ENCODE results near the gene RBFOX2. TPM values are rescaled to one million over a fixed set of nuclear protein-coding genes. Genes with fewer than 3 reads are reported as not detected.

RBFOX2 gene
- total and polyA plus RNA-seq, 2 experiments from 2014 or later = 88.8 to 131 TPM

DNA sequence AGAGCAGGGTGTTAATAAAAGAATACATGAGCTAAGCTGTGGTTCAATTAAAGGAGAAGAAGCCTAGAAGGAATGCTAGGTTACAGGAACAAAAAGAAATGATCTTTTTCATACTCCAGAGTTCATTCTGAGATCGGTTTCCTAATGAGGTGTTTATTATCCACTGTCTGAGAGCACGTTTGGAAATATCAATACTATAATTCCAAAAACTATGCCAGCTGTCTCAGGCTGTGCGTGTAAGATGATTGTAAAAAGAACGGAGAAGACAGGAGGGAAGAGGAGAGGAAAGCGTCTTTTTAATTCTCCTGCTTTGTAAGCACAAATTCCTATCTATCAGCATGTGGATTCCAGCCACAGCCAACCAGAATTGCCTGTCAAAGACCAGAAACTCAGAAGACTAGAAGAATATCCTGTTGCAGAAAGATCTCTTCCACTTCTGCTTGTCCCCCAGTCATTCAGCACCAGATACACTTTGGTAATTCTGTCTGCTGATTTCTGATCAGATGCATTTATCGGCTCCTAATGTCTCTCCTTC is 285.2 kb downstream of the RBFOX2 start:
- Histone ChIP-seq H2AFZ (no peak overlapping the region), H3K4me2 (no peak overlapping the region), H3K4me3 (no peak overlapping the region), H3K4me1 (ENCODE audit: insufficient read depth) (peaks cover 31% of the 10 kb centered on the region), H3K27me3 (ENCODE audit: insufficient read depth) (no peaks in the 10 kb centered on the region), H3K9me2 (ENCODE audit: insufficient read depth) (no peaks in the 10 kb centered on the region), H3F3A (replicated peaks; ENCODE audit: low read depth) (no peaks in the 10 kb centered on the region), H3K36me3 (ENCODE audit: insufficient read depth) (no peaks in the 10 kb centered on the region), H3K27ac (ENCODE audit: low read depth) (no peak overlapping the region), H4K20me1 (replicated peaks; ENCODE audit: insufficient read depth) (0 out of 2 replicates have a peak, but pooled peaks cover 4% of the 10 kb centered on the region), H3K79me2 (replicated peaks; ENCODE audit: insufficient read depth) (0 out of 2 replicates have a peak, but pooled peaks cover 3% of the 10 kb centered on the region)
- H3K4me1 Mint-ChIP-seq = peaks cover 59% of the 10 kb centered on the region
- no peak overlapping the region for H3K4me3 Mint-ChIP-seq
- ATAC-seq (no peak), DNase-seq (ENCODE audit: low spot score) (peak; percentile 37)
- peaks cover 5% of the 10 kb centered on the region for H3K27me3 Mint-ChIP-seq (ENCODE audit: insufficient read depth, low read depth, poor library complexity)
- no peaks in the 10 kb centered on the region for H3K9me3 Mint-ChIP-seq
- H3K36me3 Mint-ChIP-seq (ENCODE audit: low read depth) = peaks cover 29% of the 10 kb centered on the region
- TF ChIP-seq CREB1 (CRISPR knock-in tag; IDR thresholded peaks at IDR 0.05; ENCODE audit: low read depth) = no peak
- no peak for TF ChIP-seq ZNF331 (CRISPR knock-in tag; IDR thresholded peaks at IDR 0.05; ENCODE audit: low read depth)
- TF ChIP-seq EZH2 (IDR thresholded peaks at IDR 0.05; ENCODE audit: low read depth, unreplicated experiment) = no peak
- TF ChIP-seq EZH2phosphoT487 (IDR thresholded peaks at IDR 0.05; ENCODE audit: unreplicated experiment) = no peak
- no peak for TF ChIP-seq JUNB (IDR thresholded peaks at IDR 0.05; ENCODE audit: unreplicated experiment)
- TF ChIP-seq NANOG (IDR thresholded peaks at IDR 0.05; ENCODE audit: borderline replicate concordance) = no peak
- TF ChIP-seq, protein P1, sequence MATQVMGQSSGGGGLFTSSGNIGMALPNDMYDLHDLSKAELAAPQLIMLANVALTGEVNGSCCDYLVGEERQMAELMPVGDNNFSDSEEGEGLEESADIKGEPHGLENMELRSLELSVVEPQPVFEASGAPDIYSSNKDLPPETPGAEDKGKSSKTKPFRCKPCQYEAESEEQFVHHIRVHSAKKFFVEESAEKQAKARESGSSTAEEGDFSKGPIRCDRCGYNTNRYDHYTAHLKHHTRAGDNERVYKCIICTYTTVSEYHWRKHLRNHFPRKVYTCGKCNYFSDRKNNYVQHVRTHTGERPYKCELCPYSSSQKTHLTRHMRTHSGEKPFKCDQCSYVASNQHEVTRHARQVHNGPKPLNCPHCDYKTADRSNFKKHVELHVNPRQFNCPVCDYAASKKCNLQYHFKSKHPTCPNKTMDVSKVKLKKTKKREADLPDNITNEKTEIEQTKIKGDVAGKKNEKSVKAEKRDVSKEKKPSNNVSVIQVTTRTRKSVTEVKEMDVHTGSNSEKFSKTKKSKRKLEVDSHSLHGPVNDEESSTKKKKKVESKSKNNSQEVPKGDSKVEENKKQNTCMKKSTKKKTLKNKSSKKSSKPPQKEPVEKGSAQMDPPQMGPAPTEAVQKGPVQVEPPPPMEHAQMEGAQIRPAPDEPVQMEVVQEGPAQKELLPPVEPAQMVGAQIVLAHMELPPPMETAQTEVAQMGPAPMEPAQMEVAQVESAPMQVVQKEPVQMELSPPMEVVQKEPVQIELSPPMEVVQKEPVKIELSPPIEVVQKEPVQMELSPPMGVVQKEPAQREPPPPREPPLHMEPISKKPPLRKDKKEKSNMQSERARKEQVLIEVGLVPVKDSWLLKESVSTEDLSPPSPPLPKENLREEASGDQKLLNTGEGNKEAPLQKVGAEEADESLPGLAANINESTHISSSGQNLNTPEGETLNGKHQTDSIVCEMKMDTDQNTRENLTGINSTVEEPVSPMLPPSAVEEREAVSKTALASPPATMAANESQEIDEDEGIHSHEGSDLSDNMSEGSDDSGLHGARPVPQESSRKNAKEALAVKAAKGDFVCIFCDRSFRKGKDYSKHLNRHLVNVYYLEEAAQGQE (IDR thresholded peaks at IDR 0.05; ENCODE audit: unreplicated experiment) = no peak
- no peak for TF ChIP-seq ZNF462 (CRISPR knock-in tag; IDR thresholded peaks at IDR 0.05)
- TF ChIP-seq ZNF114 (CRISPR knock-in tag; IDR thresholded peaks at IDR 0.05) = no peak
- TF ChIP-seq, protein P2, sequence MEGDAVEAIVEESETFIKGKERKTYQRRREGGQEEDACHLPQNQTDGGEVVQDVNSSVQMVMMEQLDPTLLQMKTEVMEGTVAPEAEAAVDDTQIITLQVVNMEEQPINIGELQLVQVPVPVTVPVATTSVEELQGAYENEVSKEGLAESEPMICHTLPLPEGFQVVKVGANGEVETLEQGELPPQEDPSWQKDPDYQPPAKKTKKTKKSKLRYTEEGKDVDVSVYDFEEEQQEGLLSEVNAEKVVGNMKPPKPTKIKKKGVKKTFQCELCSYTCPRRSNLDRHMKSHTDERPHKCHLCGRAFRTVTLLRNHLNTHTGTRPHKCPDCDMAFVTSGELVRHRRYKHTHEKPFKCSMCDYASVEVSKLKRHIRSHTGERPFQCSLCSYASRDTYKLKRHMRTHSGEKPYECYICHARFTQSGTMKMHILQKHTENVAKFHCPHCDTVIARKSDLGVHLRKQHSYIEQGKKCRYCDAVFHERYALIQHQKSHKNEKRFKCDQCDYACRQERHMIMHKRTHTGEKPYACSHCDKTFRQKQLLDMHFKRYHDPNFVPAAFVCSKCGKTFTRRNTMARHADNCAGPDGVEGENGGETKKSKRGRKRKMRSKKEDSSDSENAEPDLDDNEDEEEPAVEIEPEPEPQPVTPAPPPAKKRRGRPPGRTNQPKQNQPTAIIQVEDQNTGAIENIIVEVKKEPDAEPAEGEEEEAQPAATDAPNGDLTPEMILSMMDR (conservative IDR thresholded peaks at IDR 0.05; ENCODE audit: low read depth in 2 of 2) = no peak
- TF ChIP-seq, protein P3, sequence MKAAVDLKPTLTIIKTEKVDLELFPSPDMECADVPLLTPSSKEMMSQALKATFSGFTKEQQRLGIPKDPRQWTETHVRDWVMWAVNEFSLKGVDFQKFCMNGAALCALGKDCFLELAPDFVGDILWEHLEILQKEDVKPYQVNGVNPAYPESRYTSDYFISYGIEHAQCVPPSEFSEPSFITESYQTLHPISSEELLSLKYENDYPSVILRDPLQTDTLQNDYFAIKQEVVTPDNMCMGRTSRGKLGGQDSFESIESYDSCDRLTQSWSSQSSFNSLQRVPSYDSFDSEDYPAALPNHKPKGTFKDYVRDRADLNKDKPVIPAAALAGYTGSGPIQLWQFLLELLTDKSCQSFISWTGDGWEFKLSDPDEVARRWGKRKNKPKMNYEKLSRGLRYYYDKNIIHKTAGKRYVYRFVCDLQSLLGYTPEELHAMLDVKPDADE (IDR thresholded peaks at IDR 0.05) = no peak
- TF ChIP-seq STAT1 (IDR thresholded peaks at IDR 0.05; ENCODE audit: unreplicated experiment) = no peak
- TF ChIP-seq POLR2AphosphoS5 (IDR thresholded peaks at IDR 0.05; ENCODE audit: low read depth) = no peak
- no peak overlapping the region for H3K27ac Mint-ChIP-seq

All from GM23338 (cell line).